Thoracic aorta (tissue), 2 donors: ENCODE results near the gene GDF10. TPM values are rescaled to one million over a fixed set of nuclear protein-coding genes. Genes with fewer than 3 reads are reported as not detected.

Source experiments
- ATAC-seq: fragments of 150-250 bp; one replicate; pipeline ENCODE4 v1.8.0; 2017; ENCODE audit warnings: low read depth; ENCODE audit not compliant: insufficient number of reproducible peaks, low FRiP score
- DNase-seq: peaks from one replicate; pipeline ENCODE4 v3.0.0-alpha.2; 2020; ENCODE audit warnings: low spot score
- H3K27ac ChIP-seq, 2 donors: fragments of 200-600 bp; sonication (generic); 1 replicate in 1 of 2; 2 replicates in 1 of 2; pipeline ENCODE4 v1.5.1; 2016; ENCODE audit warnings: mild to moderate bottlenecking in 2 of 2, moderate library complexity in 2 of 2
- H3K27me3 ChIP-seq: fragments of 200-600 bp; sonication (generic); replicated peaks from 2 replicates; pipeline ENCODE4 v1.6.0; 2016; ENCODE audit warnings: mild to moderate bottlenecking; ENCODE audit not compliant: insufficient read depth
- H3K36me3 ChIP-seq: fragments of 200-600 bp; sonication (generic); one replicate; pipeline ENCODE4 v1.5.1; 2016
- H3K4me1 ChIP-seq, 2 donors: fragments of 200-600 bp; sonication (generic); 1 replicate in 1 of 2; 2 replicates in 1 of 2; pipeline versions ENCODE4 v1.5.1 to v1.6.0; 2016; ENCODE audit warnings: low read depth in 2 of 2, mild to moderate bottlenecking in 1 of 2; ENCODE audit not compliant: control insufficient read depth in 1 of 2
- H3K4me3 ChIP-seq: fragments of 200-600 bp; sonication (generic); 2 replicates; pipeline ENCODE4 v1.5.1; 2016; ENCODE audit warnings: mild to moderate bottlenecking
- H3K9me3 ChIP-seq: fragments of 200-600 bp; sonication (generic); 2 replicates; pipeline ENCODE4 v1.5.1; 2016
- total RNA-seq, 2 donors: library from RNA; depleted of rRNA; stranded (reverse); fragments of >200 nt; gene quantifications; one replicate each; pipeline versions ENCODE4 v1.1.0 to v1.2.3, GENCODE V29; 2016
- TF ChIP-seq, protein P1 (sequence below): fragments of 200-600 bp; sonication (generic); IDR thresholded peaks from one replicate; pipeline ENCODE4 v1.5.1; 2019; ENCODE audit warnings: antibody characterized with exemption

GDF10 gene
- total RNA-seq, 2 donors from 2014 or later, result 2.4 to 2.5 TPM

DNA sequence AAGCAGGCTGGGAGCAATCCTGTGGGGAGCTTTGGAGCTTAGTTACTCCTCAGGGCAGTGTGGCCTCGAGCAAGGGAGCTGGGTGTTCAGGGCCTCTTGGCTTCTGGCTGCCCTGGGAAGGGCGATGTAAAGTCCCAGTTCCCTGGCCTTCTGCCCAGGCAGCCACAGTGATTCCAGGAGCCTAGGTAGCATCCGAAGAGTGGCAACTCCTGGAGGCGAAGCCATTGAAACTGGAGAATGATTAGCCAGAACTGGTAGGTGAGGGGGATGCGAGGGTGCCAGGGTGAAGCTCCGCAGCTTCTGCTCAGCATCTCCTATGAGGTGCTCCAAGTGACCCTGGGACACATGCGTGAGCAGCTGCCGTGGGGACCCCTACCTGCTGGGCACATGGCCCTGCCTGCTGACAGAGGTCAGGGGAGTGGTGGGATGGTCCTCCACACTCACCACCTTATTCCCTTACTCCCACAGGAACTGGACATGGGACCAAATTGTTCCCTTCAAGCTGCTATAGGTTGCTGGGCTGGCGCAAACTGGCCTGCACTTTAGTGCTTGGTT, 14.5 kb downstream of the GDF10 start:
- no peaks in the 10 kb centered on the region for H3K9me3 ChIP-seq
- no peak overlapping the region for H3K4me3 ChIP-seq
- DNase-seq, result no peak
- no peaks in the 10 kb centered on the region for H3K27me3 ChIP-seq
- no peaks in the 10 kb centered on the region for H3K36me3 ChIP-seq
- no peak for ATAC-seq
- TF ChIP-seq, protein P1, sequence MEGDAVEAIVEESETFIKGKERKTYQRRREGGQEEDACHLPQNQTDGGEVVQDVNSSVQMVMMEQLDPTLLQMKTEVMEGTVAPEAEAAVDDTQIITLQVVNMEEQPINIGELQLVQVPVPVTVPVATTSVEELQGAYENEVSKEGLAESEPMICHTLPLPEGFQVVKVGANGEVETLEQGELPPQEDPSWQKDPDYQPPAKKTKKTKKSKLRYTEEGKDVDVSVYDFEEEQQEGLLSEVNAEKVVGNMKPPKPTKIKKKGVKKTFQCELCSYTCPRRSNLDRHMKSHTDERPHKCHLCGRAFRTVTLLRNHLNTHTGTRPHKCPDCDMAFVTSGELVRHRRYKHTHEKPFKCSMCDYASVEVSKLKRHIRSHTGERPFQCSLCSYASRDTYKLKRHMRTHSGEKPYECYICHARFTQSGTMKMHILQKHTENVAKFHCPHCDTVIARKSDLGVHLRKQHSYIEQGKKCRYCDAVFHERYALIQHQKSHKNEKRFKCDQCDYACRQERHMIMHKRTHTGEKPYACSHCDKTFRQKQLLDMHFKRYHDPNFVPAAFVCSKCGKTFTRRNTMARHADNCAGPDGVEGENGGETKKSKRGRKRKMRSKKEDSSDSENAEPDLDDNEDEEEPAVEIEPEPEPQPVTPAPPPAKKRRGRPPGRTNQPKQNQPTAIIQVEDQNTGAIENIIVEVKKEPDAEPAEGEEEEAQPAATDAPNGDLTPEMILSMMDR, result no peak
- peaks cover 0 to 13% of the 10 kb centered on the region in 2 donors for H3K4me1 ChIP-seq
- H3K27ac ChIP-seq, result no peak overlapping the region

DNA sequence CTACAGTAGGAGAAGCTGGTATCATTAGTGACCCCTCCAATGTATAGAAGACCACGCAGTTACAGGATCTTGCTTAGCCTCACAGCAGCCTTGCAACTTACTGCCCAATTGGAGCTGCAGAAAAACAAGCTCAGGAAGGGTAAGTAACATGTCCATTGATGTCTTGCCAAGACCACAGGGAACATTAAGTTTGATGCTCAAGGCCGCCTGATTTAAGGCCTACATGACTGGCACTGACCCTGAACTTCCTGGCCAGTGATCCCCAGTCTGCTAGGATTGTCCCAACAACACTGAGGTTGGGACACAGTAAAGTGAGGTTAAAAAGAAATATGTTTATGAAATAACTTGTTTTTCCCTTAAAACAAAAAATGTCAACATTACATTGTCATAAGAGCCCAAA, 15.4 kb downstream of the GDF10 start:
- TF ChIP-seq, protein P1, result no peak
- no peak for ATAC-seq
- H3K4me1 ChIP-seq, result peaks cover 0 to 13% of the 10 kb centered on the region in 2 donors
- no peak for DNase-seq
- H3K4me3 ChIP-seq, result no peak overlapping the region
- no peaks in the 10 kb centered on the region for H3K36me3 ChIP-seq
- H3K27me3 ChIP-seq, result no peaks in the 10 kb centered on the region
- H3K27ac ChIP-seq, result no peak overlapping the region
- H3K9me3 ChIP-seq, result no peaks in the 10 kb centered on the region

DNA sequence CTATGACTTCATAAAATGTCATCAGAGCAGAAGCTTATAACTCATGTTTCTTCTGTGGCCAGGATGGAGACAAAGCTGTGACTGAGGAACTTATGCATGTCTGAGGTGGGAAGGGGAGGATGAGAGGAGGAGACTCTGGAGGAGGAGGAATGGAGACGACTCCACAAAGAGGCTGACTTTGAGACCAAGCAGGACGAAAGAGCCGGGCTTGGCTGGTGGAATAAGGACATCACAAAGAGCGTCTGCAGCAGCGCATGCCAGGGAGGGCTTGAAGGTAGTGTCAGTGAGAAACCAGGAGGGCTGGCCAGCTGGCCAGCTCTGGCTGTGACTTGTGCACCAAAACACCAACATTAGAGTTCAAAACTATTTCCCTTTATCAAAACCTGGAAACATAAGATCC, 16.1 kb downstream of the GDF10 start:
- no peaks in the 10 kb centered on the region for H3K27me3 ChIP-seq
- H3K36me3 ChIP-seq, result no peaks in the 10 kb centered on the region
- ATAC-seq (no peak), DNase-seq (no peak)
- H3K9me3 ChIP-seq, result no peaks in the 10 kb centered on the region
- no peak overlapping the region for H3K4me3 ChIP-seq
- TF ChIP-seq, protein P1, result no peak
- H3K27ac ChIP-seq, result no peak overlapping the region
- peaks cover 0 to 12% of the 10 kb centered on the region in 2 donors for H3K4me1 ChIP-seq

DNA sequence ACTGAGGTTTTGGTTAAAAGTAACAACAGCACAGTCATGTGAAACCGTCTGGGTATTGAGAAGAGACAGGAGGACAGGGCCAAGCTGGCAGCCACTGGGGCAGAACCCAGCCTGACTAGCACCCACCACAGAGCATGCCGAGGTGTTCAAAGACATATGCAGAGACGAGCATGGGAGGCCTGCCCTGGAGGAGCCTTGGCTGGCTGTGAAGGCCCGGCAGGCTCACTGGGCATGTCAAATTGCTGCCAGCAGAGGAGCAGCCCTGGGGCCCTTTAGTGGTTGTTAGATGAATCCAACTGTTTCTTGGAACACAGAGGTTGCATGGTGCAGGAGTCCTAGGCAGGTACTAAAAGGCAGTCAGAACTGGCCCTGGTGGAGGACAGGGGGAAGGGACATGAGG, 17.3 kb downstream of the GDF10 start:
- H3K9me3 ChIP-seq, result no peaks in the 10 kb centered on the region
- TF ChIP-seq, protein P1, result no peak
- no peak overlapping the region for H3K27ac ChIP-seq
- H3K27me3 ChIP-seq, result no peaks in the 10 kb centered on the region
- DNase-seq (no peak), ATAC-seq (no peak)
- H3K4me3 ChIP-seq, result no peak overlapping the region
- H3K36me3 ChIP-seq, result no peaks in the 10 kb centered on the region
- H3K4me1 ChIP-seq, result peaks cover 0 to under 1% of the 10 kb centered on the region in 2 donors

DNA sequence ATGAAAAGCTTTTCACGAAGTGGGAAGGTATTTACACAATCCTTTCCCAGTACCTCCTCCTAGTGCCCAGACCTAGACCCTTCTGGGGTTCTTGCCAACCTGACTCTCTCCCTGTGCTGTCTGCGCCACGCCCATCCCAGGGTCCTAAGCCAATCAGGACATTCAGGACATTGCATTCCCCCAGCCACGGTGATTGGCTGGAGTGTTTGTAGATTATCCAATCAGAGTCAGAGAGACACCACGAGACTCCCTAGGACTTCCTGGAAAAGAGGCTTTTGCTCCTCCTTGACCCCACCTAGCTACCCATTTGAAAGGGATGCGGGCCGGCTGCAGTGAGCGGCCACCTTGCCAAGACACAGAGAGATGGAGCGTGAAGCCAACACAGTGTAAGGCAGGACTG, 18.7 kb downstream of the GDF10 start:
- H3K27ac ChIP-seq, result no peak overlapping the region
- H3K27me3 ChIP-seq, result no peaks in the 10 kb centered on the region
- no peaks in the 10 kb centered on the region for H3K36me3 ChIP-seq
- DNase-seq, result no peak
- no peak overlapping the region for H3K4me3 ChIP-seq
- no peaks in the 10 kb centered on the region for H3K9me3 ChIP-seq
- ATAC-seq, result no peak
- TF ChIP-seq, protein P1, result no peak
- H3K4me1 ChIP-seq, result no peaks in the 10 kb centered on the region
